Caco-2 (cell line): ENCODE results near the gene FAM47E. TPM values are rescaled to one million over a fixed set of nuclear protein-coding genes. Genes with fewer than 3 reads are reported as not detected.

Experiments used
- BruUV-seq: library from RNA; stranded (reverse); fragments of 400-500 nt; replicated peaks from 2 replicates; lab custom pipeline; 2021; lab: Mats Ljungman, UMichigan
- CTCF ChIA-PET: fragments of 300-600 bp; sonication (Branson Sonifier 250); formaldehyde crosslinking; loops from one replicate; lab custom pipeline; 2022; ENCODE audit warnings: antibody characterized with exemption; lab: Charles Lee
- POLR2A ChIA-PET: fragments of 300-600 bp; sonication (Branson Sonifier 250); formaldehyde crosslinking; loops from one replicate; lab custom pipeline; 2022; ENCODE audit warnings: antibody characterized with exemption; lab: Charles Lee
- DNase-seq, 2 experiments: peaks; one replicate each; pipeline versions ENCODE4 v3.0.0 to v3.0.0-alpha.2; 2020 to 2022
- H3K27me3 ChIP-seq: replicated peaks from 2 replicates; pipeline ENCODE4 v1.6.0; 2011; ENCODE audit warnings: low read length; ENCODE audit not compliant: control insufficient read depth, insufficient read depth
- H3K36me3 ChIP-seq: 2 replicates; pipeline ENCODE4 v1.5.1; 2011; ENCODE audit warnings: low read length; ENCODE audit not compliant: control insufficient read depth, insufficient read depth
- H3K4me1 ChIP-seq: fragments of 250-450 bp; sonication (Bioruptor Pico); 2 replicates; pipeline ENCODE4 v1.5.1; 2020; ENCODE audit warnings: mild to moderate bottlenecking
- H3K4me3 ChIP-seq: 2 replicates; pipeline ENCODE4 v1.5.1; 2011; ENCODE audit warnings: low read depth, mild to moderate bottlenecking, control low read depth, low read length
- H3K9me3 ChIP-seq: fragments of 250-450 bp; sonication (Bioruptor Pico); 2 replicates; pipeline ENCODE4 v1.5.1; 2020; ENCODE audit warnings: mild to moderate bottlenecking, moderate library complexity
- H3K27ac Mint-ChIP-seq: one replicate; pipeline ENCODE4 v1.8.0; 2022; ENCODE audit warnings: mixed read lengths; ENCODE audit not compliant: unreplicated experiment
- H3K27me3 Mint-ChIP-seq: one replicate; pipeline ENCODE4 v1.8.0; 2022; ENCODE audit warnings: mixed read lengths; ENCODE audit not compliant: insufficient read depth, unreplicated experiment
- H3K36me3 Mint-ChIP-seq: one replicate; pipeline ENCODE4 v1.8.0; 2022; ENCODE audit warnings: mild to moderate bottlenecking, mixed read lengths; ENCODE audit not compliant: insufficient read depth, unreplicated experiment
- H3K4me1 Mint-ChIP-seq: one replicate; pipeline ENCODE4 v1.8.0; 2022; ENCODE audit warnings: low read depth, mixed read lengths; ENCODE audit not compliant: unreplicated experiment
- H3K4me3 Mint-ChIP-seq: one replicate; pipeline ENCODE4 v1.8.0; 2022; ENCODE audit warnings: mild to moderate bottlenecking, moderate library complexity, mixed read lengths; ENCODE audit not compliant: unreplicated experiment
- H3K9me3 Mint-ChIP-seq: one replicate; pipeline ENCODE4 v1.8.0; 2022; ENCODE audit warnings: mixed read lengths; ENCODE audit not compliant: unreplicated experiment
- CTCF ChIP-seq, 2 experiments: fragments of 200-600 bp in 1 of 2; IDR thresholded peaks; 1 replicate in 1 of 2; 2 replicates in 1 of 2; pipeline versions ENCODE4 v1.5.1 to v1.8.0; 2011 to 2022; ENCODE audit warnings: antibody characterized with exemption in 1 of 2, control low read depth in 1 of 2, inconsistent platforms in 1 of 2, low read depth in 1 of 2, low read length in 1 of 2, mild to moderate bottlenecking in 1 of 2, moderate library complexity in 1 of 2; ENCODE audit not compliant: insufficient read depth in 1 of 2, severe bottlenecking in 1 of 2, unreplicated experiment in 1 of 2
- intact Hi-C: fragments of 100-400 bp; cut with micrococcal nuclease; formaldehyde crosslinking; loops from one replicate; pipeline ENCODE4 v1.10.0; 2022; ENCODE audit not compliant: unreplicated experiment
- total RNA-seq: library from RNA; stranded (reverse); gene quantifications from 2 replicates; pipeline ENCODE4 v1.2.3, GENCODE V29; 2022

The FAM47E gene
- total RNA-seq, 1 experiment from 2014 or later, result 6.6 TPM

GRCh38 chr4:76233083-76233482 is 18.4 kb upstream of the FAM47E start:
- Histone ChIP-seq H3K27me3 (no peaks in the 10 kb centered on the region), H3K4me1 (peaks cover 64% of the 10 kb centered on the region), H3K9me3 (peaks cover 19% of the 10 kb centered on the region), H3K36me3 (no peaks in the 10 kb centered on the region), H3K4me3 (no peak overlapping the region)
- TF ChIP-seq CTCF (IDR thresholded peaks at IDR 0.05; ENCODE audit: insufficient read depth in 1 of 2, low read depth in 1 of 2, low read length in 1 of 2, severe bottlenecking in 1 of 2, unreplicated experiment in 1 of 2), result no peak
- DNase-seq, result no peak
- H3K27ac Mint-ChIP-seq, result peak overlapping the region; percentile 95
- peaks cover 29% of the 10 kb centered on the region for H3K9me3 Mint-ChIP-seq
- ChIA-PET POLR2A (no interaction called here), CTCF (no interaction called here)
- H3K4me3 Mint-ChIP-seq, result peak overlapping the region; percentile 52
- intact Hi-C loops, result no loop called here
- no TSS peak for BruUV-seq
- peaks cover 28% of the 10 kb centered on the region for H3K4me1 Mint-ChIP-seq
- H3K36me3 Mint-ChIP-seq, result peaks cover 34% of the 10 kb centered on the region
- no peaks in the 10 kb centered on the region for H3K27me3 Mint-ChIP-seq

DNA sequence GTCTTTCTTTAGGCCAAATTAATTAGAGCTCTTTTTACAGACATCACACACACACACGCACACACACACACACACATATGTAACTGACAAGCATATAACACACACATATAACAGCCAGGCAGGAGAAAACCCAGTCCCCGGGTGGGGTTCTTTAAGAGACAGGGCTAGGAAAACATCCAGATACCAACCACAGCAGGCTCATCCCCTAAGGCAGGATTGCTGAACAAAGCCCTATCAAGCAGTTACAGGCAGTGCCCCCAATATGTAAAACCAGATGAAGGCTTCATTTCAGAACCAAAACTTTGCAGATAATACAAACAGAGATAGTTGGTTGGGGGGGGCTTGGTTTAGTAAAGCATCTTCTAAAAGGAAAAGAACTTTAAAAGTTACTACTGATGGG is 18.0 kb upstream of the FAM47E start:
- no peak for DNase-seq
- Histone ChIP-seq H3K9me3 (peaks cover 22% of the 10 kb centered on the region), H3K36me3 (no peaks in the 10 kb centered on the region), H3K4me3 (peak overlapping the region; percentile 7; the same call in 1 of the 2 replicates), H3K27me3 (no peaks in the 10 kb centered on the region), H3K4me1 (peaks cover 64% of the 10 kb centered on the region)
- Mint-ChIP-seq H3K4me1 (peaks cover 28% of the 10 kb centered on the region), H3K9me3 (peaks cover 32% of the 10 kb centered on the region), H3K27ac (peak overlapping the region; percentile 95), H3K4me3 (peak overlapping the region; percentile 52), H3K36me3 (peaks cover 34% of the 10 kb centered on the region), H3K27me3 (no peaks in the 10 kb centered on the region)
- no TSS peak for BruUV-seq
- CTCF ChIA-PET, result no interaction called here
- POLR2A ChIA-PET, result no interaction called here
- no peak for TF ChIP-seq CTCF (IDR thresholded peaks at IDR 0.05; ENCODE audit: insufficient read depth in 1 of 2, low read depth in 1 of 2, low read length in 1 of 2, severe bottlenecking in 1 of 2, unreplicated experiment in 1 of 2)
- intact Hi-C loops, result no loop called here

GRCh38 chr4:76233967-76234678 is 17.4 kb upstream of the FAM47E start:
- Histone ChIP-seq H3K4me1 (peaks cover 64% of the 10 kb centered on the region), H3K27me3 (no peaks in the 10 kb centered on the region), H3K9me3 (peaks cover 21% of the 10 kb centered on the region), H3K4me3 (peak overlapping the region; percentile 4; the same call in 1 of the 2 replicates), H3K36me3 (no peaks in the 10 kb centered on the region)
- ChIA-PET CTCF (no interaction called here), POLR2A (no interaction called here)
- Mint-ChIP-seq H3K9me3 (peaks cover 32% of the 10 kb centered on the region), H3K36me3 (peaks cover 34% of the 10 kb centered on the region), H3K27ac (peak overlapping the region; percentile 95), H3K27me3 (no peaks in the 10 kb centered on the region), H3K4me3 (peak overlapping the region; percentile 52), H3K4me1 (peaks cover 28% of the 10 kb centered on the region)
- peak in 1 of 2 experiments; percentile 48 for DNase-seq
- intact Hi-C loops, result no loop called here
- TF ChIP-seq CTCF (IDR thresholded peaks at IDR 0.05; ENCODE audit: insufficient read depth in 1 of 2, low read depth in 1 of 2, low read length in 1 of 2, severe bottlenecking in 1 of 2, unreplicated experiment in 1 of 2), result no peak
- BruUV-seq, result no TSS peak
